Aorta (tissue), 5 donors: Measurements from ENCODE around the gene ZBED4. TPM values are rescaled to one million over a fixed set of nuclear protein-coding genes. Genes with fewer than 3 reads are reported as not detected.
A peak's percentile ranks its signal among the peaks of the same experiment; 100 is the strongest.

Experiments used
- ATAC-seq: fragments of 200-7000 bp; cut with Tn5 transposase; one replicate; pipeline ENCODE4 v1.9.1; 2022; ENCODE audit warnings: moderate library complexity; ENCODE audit not compliant: low FRiP score
- DNase-seq, 2 donors: peaks; one replicate each; pipeline ENCODE4 v3.0.0-alpha.2; 2020
- H3K27ac ChIP-seq, 2 donors: one replicate each; pipeline ENCODE4 v1.5.1; 2013; ENCODE audit warnings: low read length in 2 of 2, mild to moderate bottlenecking in 2 of 2, moderate library complexity in 2 of 2, control low read depth in 1 of 2, inconsistent platforms in 1 of 2, low read depth in 1 of 2
- H3K27me3 ChIP-seq, 2 donors: one replicate each; pipeline ENCODE4 v1.6.1; 2013; ENCODE audit warnings: control low read depth in 1 of 2, low read length in 1 of 2, mild to moderate bottlenecking in 1 of 2, moderate library complexity in 1 of 2; ENCODE audit not compliant: insufficient read depth in 2 of 2, control insufficient read depth in 1 of 2
- H3K36me3 ChIP-seq, 2 donors: one replicate each; pipeline ENCODE4 v1.6.1; 2013; ENCODE audit warnings: control low read depth in 1 of 2, low read length in 1 of 2, mild to moderate bottlenecking in 1 of 2; ENCODE audit not compliant: insufficient read depth in 2 of 2, control insufficient read depth in 1 of 2
- H3K4me1 ChIP-seq, 2 donors: one replicate each; pipeline ENCODE4 v1.6.1; 2013; ENCODE audit warnings: low read length in 2 of 2, control low read depth in 1 of 2, mild to moderate bottlenecking in 1 of 2, moderate library complexity in 1 of 2; ENCODE audit not compliant: insufficient read depth in 2 of 2, control insufficient read depth in 1 of 2
- H3K4me3 ChIP-seq, 2 donors: one replicate each; pipeline ENCODE4 v1.5.1; 2013; ENCODE audit warnings: low read length in 2 of 2, control low read depth in 1 of 2, mild to moderate bottlenecking in 1 of 2
- H3K9me3 ChIP-seq: one replicate; pipeline ENCODE4 v1.6.1; 2013; ENCODE audit warnings: mild to moderate bottlenecking, low read length; ENCODE audit not compliant: control insufficient read depth
- WGBS, 2 donors: extraction: QIAGEN DNeasy Blood & Tissue Kit; methylation state at CpG; one replicate each; pipeline ENCODE4 v1.1.7; 2013; 5-methylcytosine and 5-hydroxymethylcytosine counted together
- intact Hi-C, 2 donors: fragments of 100-400 bp; cut with DNase I; formaldehyde crosslinking; loops; one replicate each; pipeline versions ENCODE4 v1.14.2 to v1.15.0; 2022
- polyA plus RNA-seq, 2 donors: library from polyadenylated mRNA; stranded (reverse); fragments of 200-250 nt; gene quantifications; one replicate each; pipeline ENCODE4 v1.2.3, GENCODE V29; 2013
- total RNA-seq, 2 donors: library from RNA; stranded (reverse); fragmentation: NEBNext Ultra II Directional; extraction: Animal tissue kit (Norgen Biotek cat#: 25700); gene quantifications; one replicate each; pipeline ENCODE4 v1.2.1, GENCODE V29; 2021
- donor health status: healthy with polysubstance abuse.
- donor health status: Bipolar disorder and iron deficiency.
- donor health status: DM: no; HTN: no; CAD: no.
- donor health status: DM: no; HTN: no; CAD: no.
- donor health status: DM: yes; HTN: yes; CAD: no.

ZBED4 gene
- total and polyA plus RNA-seq, 4 donors: 1.3 to 9.7 (median 5.3) TPM

DNA sequence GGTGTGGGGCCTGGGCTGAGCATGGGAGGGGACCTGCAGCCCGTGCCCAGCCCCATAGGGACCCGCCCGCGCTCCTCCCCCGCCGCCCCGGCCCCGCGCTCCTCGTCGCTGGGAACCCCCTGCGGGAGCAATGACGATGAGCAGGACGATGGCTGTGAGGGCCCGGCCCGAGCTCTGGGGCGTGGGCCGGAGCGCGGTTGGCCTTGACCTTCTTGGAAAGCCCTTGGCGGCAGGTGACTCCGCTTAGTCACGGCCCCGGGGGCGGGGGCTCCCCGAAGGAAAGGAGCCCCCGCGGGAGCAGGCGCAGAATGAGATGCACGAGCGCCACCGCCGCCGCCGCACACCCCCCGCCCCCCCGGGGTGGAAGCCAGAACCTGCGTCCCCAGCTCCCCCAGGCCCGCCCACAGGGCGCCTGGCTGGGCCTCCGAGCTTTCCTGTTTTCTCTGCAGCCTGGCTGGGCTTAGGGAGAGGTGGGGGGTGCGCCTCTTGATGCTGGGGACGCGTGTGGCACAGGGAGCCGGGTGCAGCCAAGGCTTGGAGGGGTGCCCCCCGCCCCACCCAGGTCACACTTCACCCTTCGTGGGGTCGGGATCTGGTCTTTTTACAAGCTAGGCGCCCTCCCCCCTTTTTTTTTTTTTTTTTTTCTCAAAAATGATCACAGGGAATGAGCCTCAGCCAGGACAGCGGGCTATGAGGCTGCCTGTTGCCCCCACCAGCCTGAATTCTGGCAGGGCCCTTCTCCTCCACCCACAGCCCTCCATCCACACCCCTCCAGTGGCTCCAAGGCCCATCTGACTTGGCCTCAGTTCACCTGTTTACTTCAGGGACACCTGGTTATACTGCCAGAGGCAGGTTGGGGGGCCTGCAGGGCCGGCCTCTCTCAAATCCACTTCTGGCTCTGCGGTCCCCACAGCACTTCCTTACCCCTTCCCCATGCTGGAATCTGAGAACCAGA lies 82.7 kb downstream of the ZBED4 start:
- H3K27me3 ChIP-seq: no peaks in the 10 kb centered on the region
- H3K27ac ChIP-seq: peak overlapping the region in 1 of 2 donors; percentile 4
- intact Hi-C loops: loop anchor here in 1 of 2 donors (2.0 kb wide), 2 partner anchors 23 to 35 kb away; no protein-coding TSS in a partner anchor
- peak; percentile 87 for ATAC-seq
- H3K4me1 ChIP-seq: peaks cover 1 to 2% of the 10 kb centered on the region in 2 donors
- no peaks in the 10 kb centered on the region for H3K9me3 ChIP-seq
- H3K4me3 ChIP-seq: peak overlapping the region; percentile 4 to 23
- DNase-seq: peak; percentile 97
- H3K36me3 ChIP-seq: no peaks in the 10 kb centered on the region
- WGBS, 2 donors: 3 to 4% methylated on average over 41 to 52 of the region's 52 CpGs

DNA sequence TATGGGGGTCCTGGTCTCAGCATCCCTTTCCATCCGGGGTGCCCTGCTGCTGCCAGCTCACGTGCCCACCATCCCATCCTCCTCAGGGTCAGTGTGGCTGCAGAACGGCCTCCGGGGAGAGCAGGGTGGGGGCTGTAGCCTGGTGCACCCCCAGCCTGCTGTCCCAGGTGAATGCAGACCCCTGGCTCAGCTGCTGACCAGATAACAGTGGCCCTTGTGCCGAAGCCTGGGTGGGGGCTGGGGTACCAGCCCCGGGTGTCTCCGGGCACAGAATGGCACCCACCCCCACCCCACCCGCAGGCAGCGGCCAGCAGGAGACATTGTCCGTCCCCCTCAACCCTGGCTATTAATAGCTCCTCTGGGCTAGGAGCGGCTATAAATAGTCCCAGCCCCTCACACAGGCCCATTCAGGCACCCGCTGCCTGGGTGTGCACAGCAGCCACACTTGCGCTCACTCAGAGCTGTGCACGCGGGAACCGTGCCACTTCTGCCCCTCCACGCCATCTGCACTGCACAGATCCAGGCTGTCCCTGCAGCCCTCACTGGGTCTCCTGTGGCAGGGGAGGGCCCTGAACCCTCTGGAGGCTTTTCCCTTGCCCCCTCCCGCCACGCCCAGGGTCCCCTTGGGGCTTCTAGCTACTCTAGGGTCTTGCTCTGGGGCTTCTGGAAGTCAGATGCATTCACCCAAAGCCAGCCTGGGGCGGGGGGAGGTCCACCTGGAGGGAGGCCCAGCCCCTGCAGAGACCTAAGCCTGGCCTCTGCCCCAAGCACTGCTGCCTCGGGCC lies 83.5 kb downstream of the ZBED4 start:
- H3K36me3 ChIP-seq: no peaks in the 10 kb centered on the region
- 22 to 27% methylated on average over 21 of the region's 21 CpGs for WGBS, 2 donors
- H3K4me3 ChIP-seq: no peak overlapping the region
- H3K27ac ChIP-seq: no peak overlapping the region
- peaks cover 1 to 2% of the 10 kb centered on the region in 2 donors for H3K4me1 ChIP-seq
- H3K27me3 ChIP-seq: no peaks in the 10 kb centered on the region
- DNase-seq: no peak
- no peaks in the 10 kb centered on the region for H3K9me3 ChIP-seq
- intact Hi-C loops: loop anchor here in 1 of 2 donors (2.0 kb wide), 2 partner anchors 22 to 34 kb away; no protein-coding TSS in a partner anchor
- ATAC-seq: no peak

DNA sequence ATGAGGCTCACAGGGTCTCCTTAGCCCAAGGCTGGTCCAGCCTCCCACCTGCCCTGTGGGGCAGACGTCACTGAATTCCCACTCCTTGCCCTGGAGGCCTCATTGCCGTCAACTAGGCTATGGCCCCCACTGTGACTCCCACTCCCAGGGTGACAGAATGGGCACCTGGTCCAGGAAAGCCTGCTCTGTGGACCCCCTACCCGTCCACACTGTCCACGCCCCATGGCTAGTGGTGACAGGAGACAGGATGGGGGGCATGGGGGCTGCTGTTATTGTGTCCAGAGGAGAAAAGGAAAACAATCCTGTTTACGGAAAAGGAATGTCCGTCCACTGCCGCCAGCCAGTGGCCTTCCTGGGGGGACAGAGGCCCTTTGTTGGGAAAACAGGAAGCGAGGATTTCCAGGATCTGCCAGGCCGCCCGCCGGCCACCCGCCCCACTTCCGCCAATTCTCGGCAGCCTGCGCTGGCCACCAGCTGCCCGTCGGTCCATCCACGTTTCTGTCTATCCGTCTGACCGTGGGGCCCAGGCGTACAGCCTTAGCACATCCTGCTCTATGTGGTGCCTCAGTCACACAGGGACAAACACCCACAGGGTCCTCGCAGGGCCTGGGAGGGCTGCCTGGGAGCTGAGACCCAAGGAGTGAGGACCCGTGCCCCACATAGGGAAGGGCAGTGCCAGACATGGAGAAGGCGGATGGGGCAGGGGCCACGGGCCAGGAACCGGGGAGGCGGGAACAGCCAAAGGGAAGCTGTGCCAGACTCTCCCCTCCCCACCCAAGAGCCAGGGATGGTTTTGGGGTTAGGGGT lies 84.3 kb downstream of the ZBED4 start:
- no peak for ATAC-seq
- intact Hi-C loops: loop anchor here in 1 of 2 donors (2.0 kb wide), 2 partner anchors 21 to 33 kb away; no protein-coding TSS in a partner anchor
- H3K4me1 ChIP-seq: peaks cover 1 to 2% of the 10 kb centered on the region in 2 donors

DNA sequence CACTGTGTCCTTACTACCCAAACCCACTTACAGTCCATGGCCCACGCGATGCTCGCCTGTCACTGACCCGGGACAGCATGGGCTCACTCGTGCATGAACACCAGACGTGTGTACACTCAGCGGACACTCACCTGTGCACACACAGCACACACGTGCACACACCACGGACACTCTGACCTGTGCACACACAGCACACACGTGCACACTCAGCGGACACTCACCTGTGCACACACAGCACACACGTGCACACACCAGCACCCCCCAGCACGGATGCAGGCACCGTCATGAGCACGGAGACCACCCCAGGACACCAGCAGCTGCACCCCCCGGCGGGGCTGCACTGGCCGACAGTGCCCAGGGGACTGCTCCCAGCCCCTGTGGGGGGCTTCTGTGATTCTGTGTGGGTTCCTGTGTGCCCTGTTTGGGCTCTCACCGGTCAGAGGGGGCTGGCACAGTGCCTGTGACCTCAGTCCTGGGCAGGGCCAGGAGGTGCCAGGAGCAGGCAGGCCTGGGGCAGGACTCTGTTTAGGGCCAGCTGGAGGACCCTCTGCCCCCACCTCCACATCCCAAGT lies 85.0 kb downstream of the ZBED4 start:
- 91 to 93% methylated on average over 19 of the region's 19 CpGs for WGBS, 2 donors
- no peak overlapping the region for H3K27ac ChIP-seq
- no peak for ATAC-seq

More for the DNA sequence above, 84.3 kb downstream of the ZBED4 start:
- Histone ChIP-seq H3K4me3 (no peak overlapping the region), H3K27me3 (no peaks in the 10 kb centered on the region), H3K27ac (no peak overlapping the region), H3K9me3 (no peaks in the 10 kb centered on the region), H3K36me3 (no peaks in the 10 kb centered on the region)
- DNase-seq: no peak
- 90 to 92% methylated on average over 27 of the region's 27 CpGs for WGBS, 2 donors

More for the DNA sequence above, 85.0 kb downstream of the ZBED4 start:
- no peaks in the 10 kb centered on the region for H3K9me3 ChIP-seq
- H3K36me3 ChIP-seq: no peaks in the 10 kb centered on the region
- intact Hi-C loops: no loop called here
- no peak overlapping the region for H3K4me3 ChIP-seq
- no peaks in the 10 kb centered on the region for H3K27me3 ChIP-seq
- H3K4me1 ChIP-seq: peaks cover 1 to 2% of the 10 kb centered on the region in 2 donors
- no peak for DNase-seq

Other genes with a start within 250 kb of the ZBED4 start
- 10 to 100 TPM; 26.7 to 32.2 TPM for gene BRD1, start 26.0 kb upstream of the ZBED4 start, total RNA-seq
- 10 to 100 TPM in 1 of 2 donors, 1 to 10 TPM in 1; 7.6 to 21.6 TPM for gene BRD1, start 26.0 kb upstream of the ZBED4 start, polyA plus RNA-seq
- gene ALG12, start 64.6 kb downstream of the ZBED4 start, total RNA-seq: 10 to 100 TPM; 13.7 to 18.7 TPM
- gene ALG12, start 64.6 kb downstream of the ZBED4 start, polyA plus RNA-seq: 10 to 100 TPM in 1 of 2 donors, 1 to 10 TPM in 1; 3.0 to 13.4 TPM
- 10 to 100 TPM; 31.2 to 41.6 TPM for gene CRELD2, start 64.8 kb downstream of the ZBED4 start, total RNA-seq
- gene CRELD2, start 64.8 kb downstream of the ZBED4 start, polyA plus RNA-seq: 10 to 100 TPM; 12.6 to 43.5 TPM
- 10 to 100 TPM; 41.4 to 74.9 TPM for gene PIM3, start 106.9 kb downstream of the ZBED4 start, total RNA-seq
- 10 to 100 TPM; 11.0 to 16.0 TPM for gene PIM3, start 106.9 kb downstream of the ZBED4 start, polyA plus RNA-seq
- gene IL17REL, start 158.9 kb downstream of the ZBED4 start, total RNA-seq: not detected
- gene IL17REL, start 158.9 kb downstream of the ZBED4 start, polyA plus RNA-seq: under 1 TPM in 1 of 2 donors, not detected in 1; 0.05 TPM
- not detected for gene TTLL8, start 204.5 kb downstream of the ZBED4 start, total RNA-seq
- not detected for gene TTLL8, start 204.5 kb downstream of the ZBED4 start, polyA plus RNA-seq
- under 1 TPM; 0.16 to 0.39 TPM for gene MLC1, start 231.6 kb downstream of the ZBED4 start, total RNA-seq
- 1 to 10 TPM in 1 of 2 donors, not detected in 1; 2.1 TPM for gene MLC1, start 231.6 kb downstream of the ZBED4 start, polyA plus RNA-seq
- gene MOV10L1, start 236.2 kb downstream of the ZBED4 start, total RNA-seq: 1 to 10 TPM in 1 of 2 donors, under 1 TPM in 1; 0.10 to 3.2 TPM
- gene MOV10L1, start 236.2 kb downstream of the ZBED4 start, polyA plus RNA-seq: 1 to 10 TPM; 1.5 to 4.2 TPM